Hepatocyte (in vitro differentiated cells): Measurements from ENCODE around the gene APBA1. TPM values are rescaled to one million over a fixed set of nuclear protein-coding genes. Genes with fewer than 3 reads are reported as not detected.

Experiments
- DNase-seq: peaks from one replicate; pipeline ENCODE4 v3.0.0-alpha.2; 2016; ENCODE audit warnings: low spot score
- H2AFZ ChIP-seq: fragments of 200-600 bp; sonication (generic); 2 replicates; pipeline ENCODE4 v1.6.0; 2016; ENCODE audit warnings: antibody characterized with exemption, mild to moderate bottlenecking
- H3K27ac ChIP-seq: fragments of 200-600 bp; sonication (generic); 2 replicates; pipeline ENCODE4 v1.5.1; 2016; ENCODE audit warnings: mild to moderate bottlenecking
- H3K27me3 ChIP-seq: fragments of 200-600 bp; sonication (generic); 2 replicates; pipeline ENCODE4 v1.6.1; 2016
- H3K36me3 ChIP-seq: fragments of 200-600 bp; sonication (generic); replicated peaks from 2 replicates; pipeline ENCODE4 v1.5.1; 2016; ENCODE audit warnings: low read depth; ENCODE audit not compliant: insufficient read depth
- H3K4me1 ChIP-seq: fragments of 200-600 bp; sonication (generic); 2 replicates; pipeline ENCODE4 v1.5.1; 2016; ENCODE audit warnings: mild to moderate bottlenecking, moderate library complexity; ENCODE audit not compliant: insufficient read depth
- H3K4me2 ChIP-seq: fragments of 200-600 bp; sonication (generic); 2 replicates; pipeline ENCODE4 v1.6.0; 2016
- H3K4me3 ChIP-seq: fragments of 200-600 bp; sonication (generic); 2 replicates; pipeline ENCODE4 v1.5.1; 2016; ENCODE audit warnings: mild to moderate bottlenecking
- H3K79me2 ChIP-seq: fragments of 200-600 bp; sonication (generic); 2 replicates; pipeline ENCODE4 v1.6.0; 2017; ENCODE audit warnings: mild to moderate bottlenecking
- H3K9me2 ChIP-seq: fragments of 200-600 bp; sonication (generic); replicated peaks from 2 replicates; pipeline ENCODE4 v1.6.0; 2017; ENCODE audit warnings: mild to moderate bottlenecking; ENCODE audit not compliant: insufficient read depth
- H3K9me3 ChIP-seq: fragments of 200-600 bp; sonication (generic); 2 replicates; pipeline ENCODE4 v1.5.1; 2016; ENCODE audit warnings: low read depth, mild to moderate bottlenecking
- H4K20me1 ChIP-seq: fragments of 200-600 bp; sonication (generic); 2 replicates; pipeline ENCODE4 v1.6.0; 2016; ENCODE audit warnings: mild to moderate bottlenecking; ENCODE audit not compliant: insufficient read depth, poor library complexity, severe bottlenecking
- CTCF ChIP-seq: fragments of 200-600 bp; sonication (generic); IDR thresholded peaks from 2 replicates; pipeline ENCODE4 v1.5.1; 2016; ENCODE audit warnings: antibody characterized with exemption, mild to moderate bottlenecking; ENCODE audit not compliant: poor library complexity
- EZH2 ChIP-seq: fragments of 200-600 bp; sonication (generic); IDR thresholded peaks from 2 replicates; pipeline ENCODE4 v1.6.1; 2016; ENCODE audit warnings: antibody characterized with exemption, mild to moderate bottlenecking, borderline replicate concordance
- EZH2phosphoT487 ChIP-seq: fragments of 200-600 bp; sonication (generic); IDR thresholded peaks from one replicate; pipeline ENCODE4 v1.6.1; 2018; ENCODE audit warnings: antibody characterized with exemption, mild to moderate bottlenecking, low read depth, moderate library complexity; ENCODE audit not compliant: unreplicated experiment, severe bottlenecking
- WGBS: methylation state at CpG from one replicate; pipeline ENCODE4 v1.1.6; 2016; ENCODE audit warnings: low lambda C conversion rate; ENCODE audit errors: missing lambda C conversion rate; 5-methylcytosine and 5-hydroxymethylcytosine counted together
- polyA plus RNA-seq: library from polyadenylated mRNA; unstranded; fragments of >200 nt; fragmentation: Nextera tagmentation; extraction: Ambion mirVana; gene quantifications from 2 replicates; pipeline ENCODE4 v1.2.1, GENCODE V29; 2016
- total RNA-seq: library from RNA; depleted of rRNA; stranded (reverse); fragments of >200 nt; gene quantifications from 2 replicates; pipeline ENCODE4 v1.2.3, GENCODE V29; 2014

APBA1 gene
- total and polyA plus RNA-seq, 2 experiments from 2014 or later = 1.5 to 12.0 TPM

GRCh38 chr9:69452110-69452782 is 219.9 kb downstream of the APBA1 start:
- DNase-seq = no peak

GRCh38 chr9:69446496-69446895 is 225.7 kb downstream of the APBA1 start:
- TF ChIP-seq EZH2 (no peak), CTCF (no peak), EZH2phosphoT487 (no peak)
- no peaks in the 10 kb centered on the region for H3K9me3 ChIP-seq
- H3K27ac ChIP-seq = no peak overlapping the region
- no peak overlapping the region for H2AFZ ChIP-seq
- no peaks in the 10 kb centered on the region for H4K20me1 ChIP-seq
- no peak overlapping the region for H3K4me2 ChIP-seq
- H3K4me1 ChIP-seq = no peaks in the 10 kb centered on the region
- DNase-seq = no peak
- H3K4me3 ChIP-seq = no peak overlapping the region
- no peaks in the 10 kb centered on the region for H3K36me3 ChIP-seq
- no peaks in the 10 kb centered on the region for H3K79me2 ChIP-seq
- H3K27me3 ChIP-seq = no peaks in the 10 kb centered on the region
- H3K9me2 ChIP-seq = no peaks in the 10 kb centered on the region
- 81% methylated on average over 6 of the region's 6 CpGs for WGBS

More at GRCh38 chr9:69452110-69452782, 219.9 kb downstream of the APBA1 start:
- no peak overlapping the region for H3K4me3 ChIP-seq
- H3K27me3 ChIP-seq = no peaks in the 10 kb centered on the region
- H3K27ac ChIP-seq = no peak overlapping the region
- 73% methylated on average over 13 of the region's 13 CpGs for WGBS
- no peaks in the 10 kb centered on the region for H3K9me3 ChIP-seq
- no peaks in the 10 kb centered on the region for H3K79me2 ChIP-seq
- no peaks in the 10 kb centered on the region for H3K9me2 ChIP-seq
- H3K36me3 ChIP-seq = no peaks in the 10 kb centered on the region
- H3K4me1 ChIP-seq = peaks cover 5% of the 10 kb centered on the region
- H2AFZ ChIP-seq = no peak overlapping the region
- no peak overlapping the region for H3K4me2 ChIP-seq
- no peaks in the 10 kb centered on the region for H4K20me1 ChIP-seq
- no peak for TF ChIP-seq EZH2
- no peak for TF ChIP-seq CTCF
- TF ChIP-seq EZH2phosphoT487 = no peak

- DNase-seq = no peak
- WGBS = 89% methylated on average over 5 of the region's 5 CpGs
- Histone ChIP-seq H3K4me2 (no peak overlapping the region), H3K27ac (no peak overlapping the region), H3K9me2 (no peaks in the 10 kb centered on the region), H3K36me3 (no peaks in the 10 kb centered on the region), H3K4me3 (no peak overlapping the region), H3K79me2 (no peaks in the 10 kb centered on the region), H2AFZ (no peak overlapping the region), H3K9me3 (no peaks in the 10 kb centered on the region), H3K27me3 (no peaks in the 10 kb centered on the region), H3K4me1 (no peaks in the 10 kb centered on the region), H4K20me1 (no peaks in the 10 kb centered on the region)
- TF ChIP-seq EZH2phosphoT487 (no peak), EZH2 (no peak), CTCF (no peak)
These were observed 226.9 kb downstream of the APBA1 start for GRCh38 chr9:69445251-69445650.
